HG03159 (cell line): Measurements from ENCODE around the gene TPST2.

Experiments
- ATAC-seq: cut with Tn5 transposase; IDR thresholded peaks from one replicate; pipeline ENCODE4 v1.9.1; 2021; ENCODE audit warnings: mild to moderate bottlenecking, moderate library complexity; ENCODE audit not compliant: unreplicated experiment

Gene TPST2

DNA sequence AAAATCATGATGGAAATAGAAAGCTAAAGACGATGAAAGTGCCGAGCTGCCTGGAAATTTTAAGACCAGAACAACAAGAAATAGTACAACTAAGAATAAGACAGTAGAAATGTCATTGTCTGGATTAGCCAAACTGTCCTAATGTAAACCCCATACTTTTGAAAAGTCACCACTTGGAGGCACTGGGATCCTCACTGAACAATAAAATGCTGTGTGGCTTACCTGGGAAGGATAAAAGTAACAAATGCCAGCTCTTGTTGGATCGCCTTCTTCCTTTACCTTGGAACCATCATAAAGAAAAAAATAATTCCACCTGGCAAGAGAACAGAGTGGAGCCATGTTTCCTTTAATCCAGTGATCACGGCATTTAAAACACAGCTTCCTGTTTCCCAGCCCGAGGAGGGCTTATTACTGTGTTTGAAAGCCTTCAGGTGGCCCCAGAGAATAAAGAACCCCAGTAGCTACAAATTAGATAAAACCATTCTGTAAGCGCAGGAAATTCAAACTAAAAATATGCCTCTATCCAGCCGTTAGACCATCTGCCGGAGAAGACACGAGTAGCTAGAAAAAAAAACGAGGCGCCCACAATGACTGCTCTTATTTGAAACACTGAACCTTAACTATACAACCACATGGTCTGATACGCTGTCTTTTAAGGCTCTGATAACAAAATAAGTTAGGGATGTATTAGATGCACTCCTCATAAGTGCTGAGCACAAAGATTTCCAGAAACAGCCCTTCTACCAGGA lies 110.7 kb downstream of the TPST2 start:
- no peak for ATAC-seq

DNA sequence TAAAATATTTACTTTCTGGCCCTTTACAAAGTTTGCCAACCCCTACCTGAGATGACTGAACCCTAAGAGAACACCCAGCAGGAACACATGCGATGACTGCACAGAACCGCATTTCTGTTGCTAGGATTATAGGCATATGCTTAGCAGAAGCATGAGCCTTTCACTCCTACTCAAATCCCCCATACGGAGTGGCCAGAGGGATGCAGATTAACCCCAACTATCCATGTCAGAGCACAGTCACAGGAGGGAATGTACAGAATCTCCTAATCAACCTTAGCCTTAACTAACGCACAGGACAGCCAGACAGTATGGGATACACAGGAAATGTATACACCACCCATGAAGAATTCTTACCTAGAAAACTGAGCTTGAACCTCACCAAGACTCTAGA lies 112.6 kb downstream of the TPST2 start:
- ATAC-seq: no peak

DNA sequence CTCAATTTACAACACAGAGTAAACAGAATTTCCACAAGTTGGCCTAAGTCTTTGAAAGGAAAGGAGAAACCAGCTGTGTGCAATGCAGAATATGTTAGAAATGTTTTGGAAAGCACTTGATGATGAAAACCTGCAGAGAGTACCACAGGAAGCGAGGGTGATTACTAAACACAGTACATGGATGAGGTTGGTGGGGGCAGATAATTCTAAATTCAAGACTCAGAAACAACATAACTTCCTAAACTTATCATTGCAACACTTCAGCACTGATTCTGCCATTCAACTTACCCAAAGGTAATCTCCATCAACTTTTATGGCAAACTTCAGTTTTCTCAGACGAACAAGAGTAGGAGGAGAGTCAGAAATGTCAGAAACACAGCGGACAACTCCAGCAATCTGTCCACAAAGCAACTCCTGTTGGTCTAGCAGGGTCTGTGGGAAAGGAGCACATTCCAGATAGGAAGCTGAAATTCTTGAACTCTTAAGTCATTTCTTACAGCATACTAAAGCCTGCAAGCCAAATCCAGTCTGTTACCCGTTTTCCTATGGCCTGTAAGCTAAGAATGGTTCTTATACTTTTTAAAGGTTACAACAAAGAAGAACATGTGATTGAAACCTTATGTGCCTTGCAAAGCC lies 113.1 kb downstream of the TPST2 start:
- ATAC-seq: no peak

DNA sequence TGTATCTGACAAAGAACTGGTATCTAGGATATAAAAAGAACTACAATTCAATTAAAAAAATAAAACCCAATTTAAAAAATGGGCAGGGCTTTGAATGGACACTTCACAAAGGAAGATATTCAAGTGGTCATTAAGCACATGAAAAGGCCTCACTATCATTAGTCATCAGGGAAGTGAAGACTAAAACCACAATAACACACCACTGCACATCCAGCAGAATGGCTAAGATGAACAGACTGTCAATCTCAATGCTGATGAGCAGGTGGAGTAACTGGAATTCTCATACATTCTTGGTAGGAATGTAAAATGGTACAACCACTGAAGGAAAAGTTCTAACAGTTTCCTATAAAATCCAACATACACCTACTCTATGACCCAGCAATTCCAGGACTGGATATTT lies 115.2 kb downstream of the TPST2 start:
- ATAC-seq: no peak
